Choroid plexus epithelial cell (primary cell): Measurements from ENCODE around the gene ZBTB7C.

ENCODE experiments used
- DNase-seq: peaks from one replicate; pipeline ENCODE4 v3.0.0-alpha.2; 2010; ENCODE audit warnings: low read depth
- H3K4me3 ChIP-seq: 2 replicates; pipeline ENCODE4 v1.5.1; 2011; ENCODE audit warnings: low read depth, mild to moderate bottlenecking, control low read depth, low read length, moderate library complexity
- TF ChIP-seq, protein P1 (sequence below): conservative IDR thresholded peaks from 2 replicates; pipeline ENCODE4 v1.5.1; 2011; ENCODE audit warnings: low read depth, mild to moderate bottlenecking, control low read depth, inconsistent platforms, low read length, moderate library complexity

The ZBTB7C gene

GRCh38 chr18:48417985-48418384 is 8.8 kb upstream of the ZBTB7C start:
- TF ChIP-seq, protein P1, sequence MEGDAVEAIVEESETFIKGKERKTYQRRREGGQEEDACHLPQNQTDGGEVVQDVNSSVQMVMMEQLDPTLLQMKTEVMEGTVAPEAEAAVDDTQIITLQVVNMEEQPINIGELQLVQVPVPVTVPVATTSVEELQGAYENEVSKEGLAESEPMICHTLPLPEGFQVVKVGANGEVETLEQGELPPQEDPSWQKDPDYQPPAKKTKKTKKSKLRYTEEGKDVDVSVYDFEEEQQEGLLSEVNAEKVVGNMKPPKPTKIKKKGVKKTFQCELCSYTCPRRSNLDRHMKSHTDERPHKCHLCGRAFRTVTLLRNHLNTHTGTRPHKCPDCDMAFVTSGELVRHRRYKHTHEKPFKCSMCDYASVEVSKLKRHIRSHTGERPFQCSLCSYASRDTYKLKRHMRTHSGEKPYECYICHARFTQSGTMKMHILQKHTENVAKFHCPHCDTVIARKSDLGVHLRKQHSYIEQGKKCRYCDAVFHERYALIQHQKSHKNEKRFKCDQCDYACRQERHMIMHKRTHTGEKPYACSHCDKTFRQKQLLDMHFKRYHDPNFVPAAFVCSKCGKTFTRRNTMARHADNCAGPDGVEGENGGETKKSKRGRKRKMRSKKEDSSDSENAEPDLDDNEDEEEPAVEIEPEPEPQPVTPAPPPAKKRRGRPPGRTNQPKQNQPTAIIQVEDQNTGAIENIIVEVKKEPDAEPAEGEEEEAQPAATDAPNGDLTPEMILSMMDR: no peak
- DNase-seq: no peak
- H3K4me3 ChIP-seq: no peak overlapping the region

- TF ChIP-seq, protein P1: no peak
- H3K4me3 ChIP-seq: no peak overlapping the region
- no peak for DNase-seq
These were observed 4.2 kb upstream of the ZBTB7C start for GRCh38 chr18:48413342-48413741.

GRCh38 chr18:48412339-48412929 is 3.3 kb upstream of the ZBTB7C start:
- H3K4me3 ChIP-seq: no peak overlapping the region
- peak; percentile 43 for DNase-seq
- TF ChIP-seq, protein P1: peak; percentile 86

DNA sequence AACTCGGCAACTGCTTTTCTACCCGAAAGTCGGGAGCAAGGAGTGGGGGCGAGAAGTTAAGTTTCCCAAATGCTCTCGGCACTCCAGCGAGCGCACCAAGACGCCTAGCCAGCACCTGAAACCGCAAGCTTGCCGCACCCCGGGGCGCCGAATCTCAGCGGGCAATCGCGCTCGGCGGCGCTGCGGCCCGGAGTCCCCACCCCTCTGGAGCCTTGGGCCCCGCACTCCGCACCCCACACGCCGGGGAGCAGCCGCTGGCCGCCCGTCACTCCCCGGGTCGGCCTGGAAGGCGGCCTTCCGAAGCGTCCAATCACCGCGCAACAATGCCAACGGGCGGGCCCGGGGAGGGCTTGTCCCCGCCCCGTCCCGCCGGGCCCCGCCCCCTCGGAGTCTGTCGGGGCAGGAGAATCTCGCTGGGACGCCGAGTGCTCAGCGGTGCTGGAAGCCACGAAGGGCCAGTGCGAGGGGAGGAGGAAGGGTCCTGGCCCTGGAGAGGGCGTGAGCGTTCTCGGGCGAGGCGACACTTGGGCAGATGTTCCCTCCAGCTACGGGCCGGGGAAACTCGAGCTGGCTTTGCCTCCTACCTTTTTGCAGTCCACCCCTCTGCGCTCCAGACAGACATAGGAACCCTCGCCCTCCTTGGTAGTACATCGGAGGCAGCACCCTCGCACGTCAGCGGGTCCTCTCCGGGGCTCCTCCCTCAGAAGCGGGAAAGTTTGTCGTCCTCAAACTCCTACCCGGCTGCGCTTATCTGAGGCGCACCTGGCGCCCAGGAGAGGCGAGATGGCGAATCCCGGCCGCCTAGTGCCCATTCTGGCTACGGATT is 1.1 kb upstream of the ZBTB7C start:
- peak; percentile 88 for DNase-seq
- H3K4me3 ChIP-seq: peak overlapping the region; percentile 70
- TF ChIP-seq, protein P1: no peak

DNA sequence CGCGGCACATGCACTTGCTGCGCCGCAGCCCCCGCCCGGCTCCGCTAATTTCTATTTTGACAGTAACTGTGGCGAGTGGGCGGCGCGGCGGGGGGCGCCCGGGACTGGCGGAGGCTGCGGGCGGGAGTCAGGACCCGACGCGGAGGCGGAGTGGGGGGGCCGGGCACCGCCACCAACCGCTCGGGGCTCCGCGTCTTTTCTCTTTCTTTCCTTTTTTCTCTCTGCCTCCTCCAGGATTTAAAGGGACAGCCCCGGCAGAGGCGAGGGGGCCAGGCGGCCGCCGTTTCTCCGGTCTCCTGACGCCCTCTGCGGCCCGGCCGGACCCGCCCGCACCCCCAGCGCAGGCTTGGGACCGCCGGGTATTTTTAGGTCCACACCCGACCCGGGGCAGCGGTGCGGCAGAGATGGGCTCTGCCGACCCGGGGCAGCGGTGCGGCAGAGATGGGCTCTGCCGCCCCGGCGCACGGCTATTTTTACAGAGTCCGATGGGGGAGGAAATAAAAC is 460 bp upstream of the ZBTB7C start:
- TF ChIP-seq, protein P1: no peak
- H3K4me3 ChIP-seq: peak overlapping the region; percentile 70
- DNase-seq: peak; percentile 19

DNA sequence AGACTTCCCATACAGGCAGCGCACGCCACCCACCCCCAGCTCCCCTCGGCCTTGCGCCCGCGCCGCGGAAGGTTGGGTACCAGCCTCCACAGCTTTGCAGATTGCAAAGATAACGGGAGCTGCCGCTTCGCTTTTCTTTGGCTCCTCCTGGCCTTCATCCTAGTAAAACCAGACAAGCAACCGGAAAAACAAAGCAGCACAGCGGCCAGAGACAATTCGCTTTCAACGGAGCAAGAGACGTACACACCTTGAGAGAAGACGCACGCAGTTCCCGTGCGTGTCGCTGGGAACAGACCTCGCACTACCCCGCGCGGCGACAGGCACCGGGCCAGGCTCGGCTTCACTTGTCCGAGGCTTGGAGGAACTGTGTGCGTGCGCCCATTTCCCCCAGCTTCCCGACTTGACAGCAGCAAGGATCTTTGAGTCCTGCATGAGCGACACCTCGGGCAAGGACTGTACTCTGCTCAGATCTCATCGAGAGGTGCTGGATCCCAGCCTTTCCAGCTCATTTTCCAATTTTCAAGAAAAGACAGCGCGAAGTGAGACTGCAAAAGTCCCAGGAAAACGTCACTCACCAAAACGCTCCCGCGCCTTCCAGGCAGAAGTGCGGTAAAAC is 964 bp downstream of the ZBTB7C start:
- DNase-seq: peak; percentile 11
- TF ChIP-seq, protein P1: no peak
- no peak overlapping the region for H3K4me3 ChIP-seq
